NCI-H2171 treated with DMSO at 0.1 percent for 48 hours (cell line): ENCODE measurements around the gene CIROP.

Experiments
- DNase-seq: peaks from one replicate; lab custom pipeline; 2025; lab: John Stamatoyannopoulos, UW

Gene CIROP

DNA sequence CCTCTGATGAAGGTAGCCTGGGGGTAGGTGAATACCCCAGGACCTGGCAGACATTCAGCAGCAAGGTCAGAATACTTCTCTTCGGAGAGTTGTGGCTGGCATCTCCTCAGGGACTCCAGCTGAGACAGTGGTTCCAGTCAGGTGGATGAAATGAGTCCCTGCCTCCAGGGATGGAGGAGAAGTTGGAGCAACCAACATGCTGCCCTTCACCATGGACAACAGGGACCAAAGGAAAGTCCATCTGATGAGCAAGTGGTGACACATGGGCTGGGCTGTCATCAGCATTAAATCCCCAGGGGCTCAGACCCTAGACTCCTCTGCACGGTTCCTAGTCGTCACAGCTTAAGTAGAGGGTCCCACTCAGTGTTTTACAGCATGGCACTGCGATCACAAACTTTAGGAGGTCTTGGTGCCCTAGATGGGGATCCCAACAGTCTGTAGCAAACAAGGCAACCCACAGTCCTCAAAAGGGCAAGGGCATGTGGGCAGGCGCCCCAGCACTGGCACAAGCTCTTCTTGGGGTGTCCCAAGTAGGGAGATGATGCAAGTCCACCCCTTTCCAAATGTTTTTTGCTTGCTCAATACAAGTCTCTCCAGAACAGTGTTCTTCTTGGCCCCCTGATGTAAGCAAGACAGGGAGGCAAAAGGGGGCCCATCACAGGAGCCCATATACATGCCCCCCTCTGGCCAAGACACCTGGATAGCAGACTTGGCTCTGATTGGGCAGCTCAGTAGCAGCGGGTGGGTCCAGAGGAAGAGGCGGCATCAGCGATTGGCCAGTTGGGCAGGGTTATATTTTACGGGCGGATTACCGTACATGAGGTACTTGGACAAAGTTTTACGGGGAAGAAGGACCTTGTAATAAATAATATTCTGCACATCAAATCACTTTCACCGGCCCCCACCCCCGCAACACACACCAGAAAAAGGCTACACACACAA, 36.7 kb downstream of the CIROP start:
- no peak for DNase-seq

DNA sequence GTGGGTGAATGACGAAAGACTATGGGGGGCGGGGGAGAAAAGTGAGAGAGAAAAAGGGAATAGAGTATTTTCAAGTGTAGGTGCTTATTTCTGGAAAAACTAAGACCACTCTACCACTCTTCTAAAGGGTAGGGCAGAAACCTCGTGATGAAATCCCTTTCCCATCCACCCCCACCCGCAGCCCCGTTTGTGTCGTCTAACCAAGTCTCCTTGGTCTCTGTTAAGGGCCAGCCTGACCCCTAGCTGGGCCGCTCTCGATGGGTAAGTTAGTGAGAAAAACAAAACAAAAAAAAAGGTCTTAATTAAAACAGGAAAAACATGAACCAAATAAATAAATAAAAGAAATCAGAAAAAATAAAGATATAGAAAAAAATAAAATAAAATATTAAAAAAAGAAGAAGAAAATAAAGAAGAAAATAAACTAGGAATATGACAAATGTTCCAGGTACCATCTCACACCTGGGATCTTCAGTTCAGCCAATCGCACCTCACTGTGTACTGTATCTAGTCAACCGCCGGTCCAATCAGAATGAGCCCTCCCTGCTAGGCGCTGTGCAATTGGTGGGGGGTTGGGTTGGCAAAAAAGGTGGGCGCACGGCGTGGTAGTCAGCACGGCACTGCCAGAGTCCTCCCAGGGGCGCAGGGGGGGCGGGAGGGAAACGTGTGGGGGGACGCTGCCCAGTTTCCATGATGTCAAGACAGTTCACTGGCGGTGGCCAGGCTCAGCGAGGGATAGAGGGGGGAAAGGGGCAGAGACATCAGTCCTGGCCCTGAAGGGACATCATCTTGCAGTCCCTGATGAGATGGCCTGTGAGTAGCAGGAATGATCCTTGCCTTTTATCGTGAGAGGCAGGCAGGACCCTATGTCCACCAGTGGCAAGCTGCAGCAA, 37.7 kb downstream of the CIROP start:
- no peak for DNase-seq

DNA sequence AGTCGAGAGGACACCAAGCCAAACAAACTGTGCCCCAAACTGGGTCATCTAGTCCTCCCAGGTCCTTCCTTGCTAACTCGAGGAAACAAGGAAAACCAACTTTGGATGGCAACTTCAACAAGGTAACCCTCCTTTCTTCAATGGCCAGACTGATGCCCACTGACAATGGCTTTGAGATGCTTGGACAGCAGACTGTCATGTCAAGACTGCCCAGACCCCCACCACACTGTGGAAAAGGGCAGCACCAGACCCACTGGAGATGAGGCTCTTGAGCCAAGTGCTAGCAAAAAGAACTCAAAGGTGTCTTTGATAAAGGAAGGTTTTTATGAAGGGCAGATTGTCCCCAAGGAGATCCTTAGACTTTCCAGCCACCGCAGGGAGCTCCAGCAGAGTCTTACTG, 38.4 kb downstream of the CIROP start:
- no peak for DNase-seq

DNA sequence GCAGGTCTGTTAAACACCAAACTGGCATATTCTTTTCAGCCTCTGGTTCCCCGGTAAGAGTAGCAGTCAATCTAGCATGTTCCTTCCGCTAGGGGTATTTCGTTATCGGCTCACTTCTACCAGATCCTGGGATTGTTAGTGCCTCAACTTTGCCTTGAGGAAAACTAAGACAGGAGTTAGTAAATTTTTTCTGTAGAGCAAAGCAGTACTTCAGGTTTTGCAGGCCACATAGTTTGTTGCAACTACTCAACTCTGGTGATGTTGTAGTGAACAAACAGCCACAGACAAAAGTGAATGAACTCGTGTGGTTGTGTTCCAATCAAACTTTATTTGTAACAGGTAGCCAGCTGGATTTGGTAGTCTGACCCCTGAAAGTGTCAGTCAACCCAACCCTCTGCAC, 41.2 kb downstream of the CIROP start:
- no peak for DNase-seq

DNA sequence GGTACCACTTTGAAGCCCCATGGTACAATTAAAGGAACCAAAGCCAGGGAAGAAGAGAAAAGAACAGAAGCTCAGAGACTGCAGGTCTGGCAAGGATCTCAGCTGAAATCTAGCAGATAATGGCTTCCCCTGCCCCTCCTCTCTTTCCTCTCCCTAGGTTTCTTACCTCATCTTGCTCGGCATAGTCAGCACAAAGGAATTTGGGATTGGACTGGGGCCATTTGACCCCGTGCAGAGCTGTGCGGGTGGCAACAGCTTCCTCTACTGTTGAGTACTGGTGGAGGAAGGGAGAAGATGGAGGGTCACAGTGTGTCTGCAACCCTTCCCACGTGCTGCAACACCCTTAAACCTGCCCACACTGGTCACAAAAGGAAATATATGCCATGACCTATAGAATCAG, 42.8 kb downstream of the CIROP start:
- no peak for DNase-seq

DNA sequence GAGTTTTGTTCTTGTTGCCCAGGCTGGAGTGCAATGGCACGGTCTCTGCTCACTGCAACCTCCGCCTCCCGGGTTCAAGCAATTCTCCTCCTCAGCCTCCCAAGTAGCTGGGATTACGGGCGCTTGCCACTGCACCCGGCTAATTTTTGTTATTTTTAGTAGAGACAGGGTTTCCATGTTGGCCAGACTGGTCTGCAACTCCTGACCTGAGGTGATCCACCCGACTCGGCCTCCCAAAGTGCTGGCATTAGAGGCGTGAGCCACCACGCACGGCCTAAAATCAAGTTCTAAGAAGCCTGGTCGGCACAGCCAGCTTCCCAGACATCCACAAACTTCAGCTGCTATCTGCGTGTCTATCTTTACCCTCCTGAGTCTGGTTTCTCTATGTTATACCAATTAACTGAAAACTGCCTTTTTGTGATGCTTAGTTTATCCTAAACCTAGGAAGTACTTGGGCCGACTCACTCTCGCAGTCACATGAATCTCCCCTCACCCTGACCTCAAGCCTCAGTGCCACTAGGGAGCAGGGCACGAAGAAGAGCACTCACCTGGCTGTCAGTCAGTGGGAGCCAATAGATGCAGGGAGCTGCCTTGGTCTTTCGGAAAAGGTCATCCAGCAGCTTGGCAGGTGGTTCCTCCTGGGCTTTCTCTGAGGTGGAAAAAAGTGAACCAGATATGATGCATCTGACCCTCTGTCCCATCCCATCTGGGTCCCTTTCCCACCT, 44.1 kb downstream of the CIROP start:
- DNase-seq = no peak

DNA sequence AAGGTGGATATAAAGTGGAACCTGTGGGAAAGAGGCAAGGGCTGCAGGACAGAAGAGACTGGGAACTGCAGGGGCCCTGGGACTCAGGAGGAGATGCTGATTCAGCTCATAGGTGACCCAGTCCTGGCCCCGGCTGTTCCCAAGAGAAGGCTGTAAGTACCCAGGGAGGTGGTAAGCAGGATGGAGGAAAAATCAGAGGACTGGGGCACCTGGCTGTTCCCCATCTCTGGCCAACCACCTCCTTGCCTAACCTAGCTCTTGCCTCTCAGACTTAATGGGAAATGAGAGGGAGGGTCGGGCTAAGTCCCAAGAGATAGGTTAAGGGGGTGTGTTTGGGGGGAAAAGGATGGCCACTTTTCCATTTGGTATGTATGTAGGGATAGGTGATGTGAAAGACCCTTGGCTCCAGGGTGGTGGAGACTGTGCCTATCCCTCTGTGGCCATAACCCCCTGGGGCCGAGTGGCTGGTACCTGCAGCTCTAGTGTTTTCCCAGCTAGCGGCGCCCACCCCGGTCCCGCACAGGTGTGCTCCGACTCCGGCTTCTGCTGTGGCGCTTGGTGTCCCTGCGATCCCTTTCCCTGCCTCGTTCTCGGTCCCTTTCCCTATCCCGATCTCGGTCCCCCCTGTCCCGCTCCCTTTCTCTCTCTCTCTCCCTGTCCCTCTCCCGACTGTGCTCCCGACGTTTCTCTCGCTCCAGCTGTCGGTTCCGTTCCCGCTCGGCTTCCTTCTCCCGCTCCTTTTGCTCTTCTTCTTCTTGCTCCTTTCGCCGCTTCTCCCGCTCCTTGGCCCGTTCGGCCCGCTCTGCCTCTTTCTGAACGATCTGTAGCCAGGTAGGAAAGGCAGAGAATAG, 45.9 kb downstream of the CIROP start:
- DNase-seq = no peak

DNA sequence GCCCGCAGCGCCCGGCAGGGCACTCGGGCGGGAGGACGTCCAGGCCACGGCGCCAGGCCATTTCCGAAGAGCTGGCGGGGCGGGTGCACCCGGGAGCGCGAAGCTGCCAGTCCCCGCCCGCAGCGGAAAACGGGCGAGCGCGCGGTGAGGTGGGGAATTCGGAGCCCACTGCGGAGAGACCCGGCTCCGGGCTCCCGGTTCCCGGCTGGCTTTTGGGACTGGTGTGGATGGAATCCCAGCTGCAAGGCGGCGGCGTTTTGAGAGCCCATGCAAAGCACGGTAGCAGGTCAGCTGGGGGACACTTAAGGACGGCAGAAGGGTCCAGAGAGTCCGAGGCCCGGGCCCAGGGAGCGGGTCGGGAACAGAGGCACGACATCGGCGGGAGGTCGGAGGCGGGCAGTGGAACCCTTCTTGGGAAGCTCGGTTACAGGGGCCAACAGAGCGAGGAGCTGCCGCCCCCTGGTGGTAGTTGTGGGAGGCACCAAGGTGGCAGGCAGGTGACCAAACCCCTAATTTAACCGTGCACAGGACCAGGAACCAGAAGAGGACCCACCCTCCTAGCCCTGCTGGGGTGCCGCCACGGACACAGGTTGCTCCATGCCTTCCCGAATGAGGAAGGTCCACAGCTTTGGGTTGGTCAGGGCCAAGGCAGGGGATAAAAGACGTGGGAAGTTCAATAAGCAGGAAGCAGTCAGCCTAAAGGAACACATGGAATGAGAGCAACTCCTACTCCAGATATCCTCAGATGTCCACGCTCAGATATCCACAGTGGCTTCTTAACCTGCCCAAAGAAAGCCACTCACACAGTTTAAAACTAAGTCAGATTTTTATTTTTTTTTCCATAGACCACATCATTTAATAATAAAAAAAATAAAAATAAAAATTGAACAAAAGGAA, 46.8 kb downstream of the CIROP start:
- DNase-seq = no peak

DNA sequence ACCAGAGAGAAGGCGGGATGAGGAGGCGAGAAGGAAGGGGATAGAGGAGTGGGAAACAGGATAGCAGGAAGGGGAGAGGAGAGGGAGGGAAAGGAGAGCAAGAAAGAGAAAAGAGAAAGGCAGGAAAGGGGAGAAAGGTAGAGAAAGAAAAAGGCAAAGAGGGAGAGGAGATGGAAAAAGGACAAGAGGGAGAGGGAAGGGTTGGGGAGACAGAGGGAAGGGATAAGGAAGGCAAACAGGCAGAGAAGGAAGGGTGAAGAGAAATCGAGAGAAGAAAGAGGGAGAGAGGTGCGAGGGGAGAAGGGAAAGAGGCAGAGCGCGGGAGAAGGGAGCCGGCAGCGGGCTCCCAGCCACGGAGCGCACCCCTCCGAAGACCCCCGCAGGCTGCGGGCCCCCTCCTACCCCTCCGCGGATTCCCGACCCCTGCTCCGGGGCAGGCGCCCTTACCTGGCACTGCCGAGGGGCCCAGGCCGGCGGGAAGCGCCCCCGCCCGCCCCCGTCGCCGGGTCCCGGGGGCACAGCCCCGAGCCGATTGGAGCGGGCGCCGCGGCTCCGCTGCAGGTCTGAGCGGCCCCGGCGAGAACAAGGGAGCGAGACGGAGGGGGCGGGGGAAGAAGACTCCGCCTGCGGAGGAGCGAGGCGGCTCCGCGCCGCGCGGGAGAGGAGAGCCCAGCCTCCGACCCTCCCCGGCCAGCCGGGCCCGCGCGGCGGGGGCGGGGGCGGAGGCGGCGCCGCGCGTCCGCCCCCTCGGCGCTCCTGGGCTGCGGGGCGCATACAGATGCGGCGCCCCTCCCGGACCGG, 47.6 kb downstream of the CIROP start, which contains the start of gene CDH24:
Gene CDH24 (minus strand): TSS at position 565 of the 801 bp plus-strand sequence. CDS start 1,787 bp downstream, outside the sequence.
- DNase-seq = no peak

DNA sequence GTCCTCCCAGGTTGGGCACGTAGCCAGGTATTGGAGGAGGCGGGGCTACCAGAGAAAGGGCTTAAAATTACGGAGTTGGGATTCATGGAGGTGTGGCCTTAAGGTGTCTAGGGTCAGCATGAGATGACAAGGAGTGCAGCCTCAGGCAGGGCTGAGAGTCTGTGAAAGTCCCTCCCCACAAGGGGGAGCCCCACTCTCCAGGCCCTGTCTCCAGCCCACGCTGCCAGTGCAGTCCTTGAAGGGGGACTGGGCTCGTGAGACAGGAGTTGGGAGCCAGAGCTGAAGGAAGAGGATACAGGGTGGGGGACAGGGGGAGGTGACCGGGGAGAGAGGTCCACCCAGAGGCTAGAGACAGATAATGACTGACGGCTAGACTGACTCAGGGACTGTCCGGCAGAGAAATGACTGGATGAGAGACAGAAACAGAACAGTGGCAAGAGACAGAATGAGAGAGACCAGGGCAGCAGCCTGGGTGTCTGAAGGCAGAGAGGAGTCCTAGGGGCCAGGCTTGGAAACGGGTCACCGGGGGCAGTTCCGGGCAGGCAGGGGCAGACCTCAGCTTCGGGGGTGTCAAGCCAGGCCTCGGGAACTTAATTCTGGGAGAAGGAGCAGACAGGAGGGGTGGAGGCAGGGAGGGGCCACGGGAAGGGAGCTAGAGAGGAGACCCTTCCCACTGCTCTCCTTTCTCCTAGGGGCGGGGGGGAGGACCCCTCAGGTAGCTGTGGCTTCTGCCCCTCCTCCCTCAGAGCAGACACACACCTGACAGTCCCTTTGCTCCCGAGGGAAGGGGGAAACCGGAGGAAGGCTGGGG, 48.4 kb downstream of the CIROP start:
- DNase-seq = no peak

DNA sequence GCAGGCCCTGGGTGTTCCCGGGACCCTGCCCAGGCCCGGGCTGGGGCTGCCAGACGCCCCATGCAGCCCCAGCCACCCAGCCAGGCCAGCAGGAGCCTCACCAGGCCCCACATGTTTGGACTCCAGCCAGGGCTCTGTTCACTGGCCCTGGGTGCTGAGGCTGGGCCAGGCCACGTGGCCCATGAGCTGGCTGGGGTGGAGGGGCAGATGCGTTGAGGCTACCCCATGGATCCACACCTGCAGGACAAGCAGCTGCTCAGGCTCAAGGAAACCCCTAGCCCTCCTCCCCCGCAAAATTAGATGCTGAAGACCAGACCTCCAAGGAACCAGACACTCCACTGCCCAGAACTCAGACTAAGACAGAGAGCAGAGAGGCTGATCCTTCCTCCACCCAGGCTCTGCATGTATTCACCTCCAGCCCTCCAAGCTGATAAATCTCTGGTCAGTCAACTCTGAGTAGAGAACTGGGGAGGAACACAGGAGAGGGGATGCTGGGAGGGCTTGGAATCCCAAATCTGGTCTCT, 49.1 kb downstream of the CIROP start:
- no peak for DNase-seq

DNA sequence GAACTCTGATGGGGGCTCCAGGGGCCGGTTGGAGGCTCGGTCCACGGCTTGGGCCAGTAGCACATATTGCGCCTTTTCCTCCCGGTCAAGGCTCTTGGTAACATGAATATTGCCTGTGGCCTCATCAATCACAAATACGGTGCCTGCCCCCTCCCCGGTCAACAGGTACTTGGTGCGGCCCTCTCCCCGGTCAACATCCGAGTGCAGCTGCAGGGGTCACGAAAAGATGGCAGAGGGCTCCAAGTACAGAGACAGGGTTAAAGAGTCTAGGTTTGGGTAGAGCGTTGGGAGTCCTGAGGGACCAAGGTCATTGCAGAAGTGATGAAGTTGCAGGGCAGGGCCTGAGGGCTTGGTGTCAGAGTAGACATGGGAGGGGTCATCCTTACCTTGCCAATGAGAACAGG, 49.6 kb downstream of the CIROP start:
- DNase-seq = no peak

DNA sequence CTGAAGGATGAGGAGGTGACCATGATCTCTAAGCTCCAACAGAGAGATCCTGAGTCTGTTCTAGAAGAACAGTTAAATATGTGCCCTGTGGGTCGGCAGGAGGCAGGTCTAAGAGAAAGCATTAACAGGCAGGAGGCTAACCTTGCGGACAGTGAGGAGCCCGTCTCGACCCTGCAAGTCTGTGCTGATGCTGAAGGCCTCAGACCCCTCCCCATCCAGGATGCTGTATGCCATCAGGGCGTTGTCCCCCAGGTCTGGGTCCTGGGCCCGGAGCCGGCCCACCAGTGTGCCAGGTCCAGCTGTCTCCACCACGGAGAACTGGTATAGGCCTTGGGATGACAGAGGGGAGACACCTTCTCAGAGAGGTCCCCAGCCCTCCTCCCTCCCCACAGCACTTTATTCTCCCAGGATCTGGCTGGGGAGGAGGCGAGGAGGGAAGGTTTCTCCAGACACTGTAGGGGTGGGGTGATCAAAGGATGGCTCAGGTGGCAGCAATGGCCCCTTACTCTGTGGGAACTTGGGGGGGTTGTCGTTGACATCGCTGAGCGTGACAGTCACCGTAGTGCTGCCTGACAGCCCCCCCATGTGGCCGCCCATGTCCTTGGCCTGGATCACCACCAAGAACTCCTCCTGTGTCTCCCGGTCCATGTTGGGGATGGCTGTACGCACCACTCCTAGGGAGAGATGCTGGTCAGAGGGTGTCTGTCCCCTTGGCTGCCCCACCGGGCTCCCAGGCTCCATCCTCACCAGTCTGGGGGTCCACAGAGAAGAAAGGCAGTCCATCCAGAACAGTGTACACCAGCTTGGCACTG, 50.6 kb downstream of the CIROP start:
- no peak for DNase-seq

DNA sequence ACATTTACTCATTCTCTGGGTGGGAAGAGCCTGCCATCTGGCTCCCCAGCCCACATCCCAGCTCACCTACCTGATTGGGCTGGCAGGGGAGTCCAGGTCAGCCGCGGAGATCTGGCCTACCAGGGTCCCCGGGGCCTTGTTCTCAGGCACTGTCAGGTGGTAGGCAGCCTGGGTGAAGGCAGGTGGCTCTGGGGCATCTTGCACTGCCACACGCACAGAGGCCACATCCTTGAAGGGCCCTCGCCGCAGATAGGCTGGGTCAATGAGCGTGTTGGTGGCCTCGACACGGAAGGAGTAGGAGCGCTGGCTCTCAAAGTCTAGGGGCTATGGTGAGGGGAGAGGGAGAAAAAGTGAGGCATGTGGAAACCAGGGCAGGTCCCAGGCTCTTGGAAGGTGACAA, 51.4 kb downstream of the CIROP start:
- no peak for DNase-seq

DNA sequence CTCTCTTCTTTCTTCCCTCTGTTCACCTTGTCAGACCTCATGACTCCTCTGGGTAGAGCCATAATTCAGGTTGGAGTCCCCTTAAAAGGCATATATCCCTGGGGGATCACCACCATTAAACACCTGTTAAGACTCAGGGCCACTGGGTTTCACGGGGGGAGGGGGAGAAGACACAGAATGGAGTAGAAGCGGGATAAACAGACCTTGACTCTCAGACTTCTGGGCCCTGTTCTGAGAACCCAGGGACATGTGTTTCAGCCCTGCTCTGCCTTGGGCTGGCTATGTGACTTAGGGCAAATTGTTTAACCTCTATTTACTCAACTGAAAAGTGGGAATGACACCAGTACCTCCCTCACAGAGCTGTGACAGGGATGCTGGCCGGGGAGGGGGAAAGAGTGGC, 52.1 kb downstream of the CIROP start:
- no peak for DNase-seq

DNA sequence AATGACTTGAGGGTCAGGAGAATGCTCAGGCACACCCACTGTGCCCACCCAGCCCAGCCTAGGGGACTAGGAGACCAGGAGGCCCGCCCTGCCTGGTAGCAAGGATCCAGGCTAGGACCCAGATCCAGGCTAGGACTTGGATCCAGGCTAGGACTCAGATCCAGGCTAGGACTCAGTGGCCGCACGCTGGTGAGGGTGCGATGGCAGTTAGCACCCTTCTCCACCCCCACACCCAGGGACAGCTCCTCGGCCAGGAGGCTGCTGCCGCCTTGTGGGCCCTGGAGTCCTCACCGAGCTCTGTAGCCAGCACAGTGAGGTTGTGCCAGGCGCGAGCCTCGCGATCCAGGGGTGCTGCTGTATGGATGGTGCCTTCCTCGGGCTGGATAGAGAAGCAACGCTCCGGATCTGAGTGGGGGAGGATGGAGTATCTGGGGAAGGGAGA, 52.6 kb downstream of the CIROP start:
- DNase-seq = no peak
